ENCODE measurements around the gene PDIA3. TPM values are rescaled to one million over a fixed set of nuclear protein-coding genes. Genes with fewer than 3 reads are reported as not detected.

PDIA3 gene
- total and polyA plus RNA-seq, 2 of the 13 experiments (the other 11 are each of a cell fraction or from before 2014, with no cell fraction given): 238 to 433 TPM

- TF ChIP-seq HNF4G (IDR thresholded peaks at IDR 0.05; ENCODE audit: borderline replicate concordance, low read depth, low read length) (peak; percentile 13; the same call in 1 of the 2 replicates), HNF4G (CRISPR knock-in tag; IDR thresholded peaks at IDR 0.05; ENCODE audit: borderline replicate concordance, low read depth) (no peak), LCORL (IDR thresholded peaks at IDR 0.05) (no peak), LCORL (CRISPR knock-in tag; IDR thresholded peaks at IDR 0.05) (0 out of 2 replicates have a peak, but pooled peaks have one; percentile 44), TRIM24 (CRISPR knock-in tag; IDR thresholded peaks at IDR 0.05) (no peak), SAP130 (CRISPR knock-in tag; IDR thresholded peaks at IDR 0.05; ENCODE audit: low read depth) (peak; percentile 83), ZNF224 (CRISPR knock-in tag; IDR thresholded peaks at IDR 0.05) (peak; percentile 36; the same call in 1 of the 2 replicates), ZNF333 (CRISPR knock-in tag; IDR thresholded peaks at IDR 0.05; ENCODE audit: borderline replicate concordance) (0 out of 2 replicates have a peak, but pooled peaks have one; percentile 48), MIER2 (CRISPR knock-in tag; IDR thresholded peaks at IDR 0.05) (peak; percentile 54; the same call in 1 of the 2 replicates), SALL2 (CRISPR knock-in tag; IDR thresholded peaks at IDR 0.05) (no peak), SOX6 (IDR thresholded peaks at IDR 0.05) (no peak), SOX6 (CRISPR knock-in tag; IDR thresholded peaks at IDR 0.05) (peak; percentile 51), ZNF235 (CRISPR knock-in tag; IDR thresholded peaks at IDR 0.05; ENCODE audit: borderline replicate concordance) (no peak), SMC3 (IDR thresholded peaks at IDR 0.05; ENCODE audit: low read length) (peak; percentile 53; the same call in 1 of the 2 replicates), CCDC6 (CRISPR knock-in tag; IDR thresholded peaks at IDR 0.05) (no peak), ZNF644 (CRISPR knock-in tag; IDR thresholded peaks at IDR 0.05; ENCODE audit: low read depth) (peak; percentile 90), ZKSCAN8 (CRISPR knock-in tag; IDR thresholded peaks at IDR 0.05; ENCODE audit: borderline replicate concordance) (no peak), GATAD1 (CRISPR knock-in tag; IDR thresholded peaks at IDR 0.05) (peak; percentile 51; the same call in 1 of the 2 replicates), YEATS4 (CRISPR knock-in tag; IDR thresholded peaks at IDR 0.05; ENCODE audit: borderline replicate concordance) (0 out of 2 replicates have a peak, but pooled peaks have one; percentile 21), MYC (CRISPR knock-in tag; IDR thresholded peaks at IDR 0.05; ENCODE audit: borderline replicate concordance) (peak; percentile 86), HOMEZ (CRISPR knock-in tag; IDR thresholded peaks at IDR 0.05; ENCODE audit: low read depth) (0 out of 2 replicates have a peak, but pooled peaks have one; percentile 18), NR2F2 (IDR thresholded peaks at IDR 0.05; ENCODE audit: borderline replicate concordance, low read depth) (no peak), BCL6 (CRISPR knock-in tag; IDR thresholded peaks at IDR 0.05) (0 out of 2 replicates have a peak, but pooled peaks have one; percentile 23), ZNF263 (CRISPR knock-in tag; IDR thresholded peaks at IDR 0.05) (peak; percentile 77), POLR2A (IDR thresholded peaks at IDR 0.05; ENCODE audit: insufficient read depth in 1 of 2, low read depth in 2 of 2, low read length in 2 of 2) (peak; percentile 39 to 41; a peak in 1 of 4 replicates), AGO1 (IDR thresholded peaks at IDR 0.05; ENCODE audit: low read depth, low read length, poor library complexity, severe bottlenecking) (no peak), XRCC5 (optimal IDR thresholded peaks at IDR 0.05; ENCODE audit: low read length) (peak; percentile 91), FOSL2 (CRISPR knock-in tag; IDR thresholded peaks at IDR 0.05) (peak; percentile 48; the same call in 1 of the 2 replicates), GATAD2A (CRISPR knock-in tag; IDR thresholded peaks at IDR 0.05) (peak; percentile 37; the same call in 1 of the 2 replicates)
- TF ChIP-seq, protein P1, sequence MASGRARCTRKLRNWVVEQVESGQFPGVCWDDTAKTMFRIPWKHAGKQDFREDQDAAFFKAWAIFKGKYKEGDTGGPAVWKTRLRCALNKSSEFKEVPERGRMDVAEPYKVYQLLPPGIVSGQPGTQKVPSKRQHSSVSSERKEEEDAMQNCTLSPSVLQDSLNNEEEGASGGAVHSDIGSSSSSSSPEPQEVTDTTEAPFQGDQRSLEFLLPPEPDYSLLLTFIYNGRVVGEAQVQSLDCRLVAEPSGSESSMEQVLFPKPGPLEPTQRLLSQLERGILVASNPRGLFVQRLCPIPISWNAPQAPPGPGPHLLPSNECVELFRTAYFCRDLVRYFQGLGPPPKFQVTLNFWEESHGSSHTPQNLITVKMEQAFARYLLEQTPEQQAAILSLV (CRISPR knock-in tag; IDR thresholded peaks at IDR 0.05; ENCODE audit: borderline replicate concordance): no peak
- TF ChIP-seq, protein P2, sequence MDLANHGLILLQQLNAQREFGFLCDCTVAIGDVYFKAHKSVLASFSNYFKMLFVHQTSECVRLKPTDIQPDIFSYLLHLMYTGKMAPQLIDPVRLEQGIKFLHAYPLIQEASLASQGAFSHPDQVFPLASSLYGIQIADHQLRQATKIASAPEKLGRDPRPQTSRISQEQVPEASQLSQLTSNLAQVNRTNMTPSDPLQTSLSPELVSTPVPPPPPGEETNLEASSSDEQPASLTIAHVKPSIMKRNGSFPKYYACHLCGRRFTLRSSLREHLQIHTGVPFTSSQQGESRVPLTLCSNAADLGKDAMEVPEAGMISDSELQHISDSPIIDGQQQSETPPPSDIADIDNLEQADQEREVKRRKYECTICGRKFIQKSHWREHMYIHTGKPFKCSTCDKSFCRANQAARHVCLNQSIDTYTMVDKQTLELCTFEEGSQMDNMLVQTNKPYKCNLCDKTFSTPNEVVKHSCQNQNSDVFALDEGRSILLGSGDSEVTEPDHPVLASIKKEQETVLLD (CRISPR knock-in tag; IDR thresholded peaks at IDR 0.05; ENCODE audit: low read depth): no peak
Measured at GRCh38 chr15:43775411-43775965, 29.2 kb downstream of the PDIA3 start (continued).

Measured in HepG2 (cell line).